ENCODE measurements around the gene CMPK2.

DNA sequence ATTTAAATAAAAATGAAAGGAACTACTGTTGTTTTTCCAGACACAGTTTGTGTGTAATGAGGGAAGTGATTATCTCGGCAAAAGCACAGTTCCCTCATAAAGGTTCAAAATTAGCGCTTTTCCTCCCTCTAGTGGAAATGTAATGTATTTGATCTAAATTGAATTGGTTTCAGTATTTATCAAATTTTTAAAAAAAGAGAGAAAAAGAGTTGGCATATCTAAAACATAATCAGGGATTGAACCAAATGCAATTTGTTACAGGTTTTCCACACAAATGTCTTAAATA lies 37.5 kb downstream of the CMPK2 start:
- TF ChIP-seq, protein P1, sequence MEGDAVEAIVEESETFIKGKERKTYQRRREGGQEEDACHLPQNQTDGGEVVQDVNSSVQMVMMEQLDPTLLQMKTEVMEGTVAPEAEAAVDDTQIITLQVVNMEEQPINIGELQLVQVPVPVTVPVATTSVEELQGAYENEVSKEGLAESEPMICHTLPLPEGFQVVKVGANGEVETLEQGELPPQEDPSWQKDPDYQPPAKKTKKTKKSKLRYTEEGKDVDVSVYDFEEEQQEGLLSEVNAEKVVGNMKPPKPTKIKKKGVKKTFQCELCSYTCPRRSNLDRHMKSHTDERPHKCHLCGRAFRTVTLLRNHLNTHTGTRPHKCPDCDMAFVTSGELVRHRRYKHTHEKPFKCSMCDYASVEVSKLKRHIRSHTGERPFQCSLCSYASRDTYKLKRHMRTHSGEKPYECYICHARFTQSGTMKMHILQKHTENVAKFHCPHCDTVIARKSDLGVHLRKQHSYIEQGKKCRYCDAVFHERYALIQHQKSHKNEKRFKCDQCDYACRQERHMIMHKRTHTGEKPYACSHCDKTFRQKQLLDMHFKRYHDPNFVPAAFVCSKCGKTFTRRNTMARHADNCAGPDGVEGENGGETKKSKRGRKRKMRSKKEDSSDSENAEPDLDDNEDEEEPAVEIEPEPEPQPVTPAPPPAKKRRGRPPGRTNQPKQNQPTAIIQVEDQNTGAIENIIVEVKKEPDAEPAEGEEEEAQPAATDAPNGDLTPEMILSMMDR (IDR thresholded peaks at IDR 0.05), result peak; percentile 19 to 46 (median 36)
- TF ChIP-seq POLR2AphosphoS5 (IDR thresholded peaks at IDR 0.05) (no peak), POLR2A (IDR thresholded peaks at IDR 0.05) (no peak), EP300 (IDR thresholded peaks at IDR 0.05) (no peak)

All from gastroesophageal sphincter (tissue), 3 donors.